ENCODE results near the gene PDIA3.
"Not testable (repeated sequence)": the region's sequence is repeated elsewhere in the genome, so short reads cannot be mapped to it uniquely, and the experiment has no call there.

- not testable (repeated sequence) for TF ChIP-seq CTCF (IDR thresholded peaks at IDR 0.05; ENCODE audit: low read depth, low read length); EZH2phosphoT487 (IDR thresholded peaks at IDR 0.05; ENCODE audit: low read depth)
Observed at GRCh38 chr15:43726306-43726705, 19.9 kb upstream of the PDIA3 start.

Data from OCI-LY3 (cell line).